ENCODE results near the gene BICD1. TPM values are rescaled to one million over a fixed set of nuclear protein-coding genes. Genes with fewer than 3 reads are reported as not detected.
"Not testable (repeated sequence)": the region's sequence is repeated elsewhere in the genome, so short reads cannot be mapped to it uniquely, and the experiment has no call there.

BICD1 gene
- total RNA-seq: 12.8 TPM

- peak; percentile 79 for DNase-seq
Observed at GRCh38 chr12:32106517-32107358, at the start of gene BICD1. BICD1 (plus strand) TSS chr12:32106847; CDS start chr12:32107332, 485 bp downstream.

DNA sequence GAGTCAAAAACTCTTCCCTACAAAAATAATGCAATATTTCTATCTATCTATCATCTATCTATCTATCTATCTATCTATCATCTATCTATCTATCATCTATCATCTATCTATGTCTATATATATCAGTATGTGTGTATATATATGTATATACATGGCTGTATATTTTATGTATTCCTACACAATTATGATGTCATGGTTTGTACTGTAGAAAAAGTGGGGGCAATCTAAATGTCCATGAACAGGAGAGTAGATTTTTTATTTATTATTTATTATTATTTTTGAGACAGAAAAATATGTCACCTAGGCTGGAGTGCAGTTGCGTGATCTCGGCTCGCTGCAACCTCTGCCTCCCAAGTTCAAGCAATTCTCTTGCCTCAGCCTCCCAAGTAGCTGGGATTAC, 45.6 kb upstream of the BICD1 start:
- DNase-seq: no peak

- no peak for DNase-seq
Observed at GRCh38 chr12:32062881-32063280, 43.8 kb upstream of the BICD1 start.

DNA sequence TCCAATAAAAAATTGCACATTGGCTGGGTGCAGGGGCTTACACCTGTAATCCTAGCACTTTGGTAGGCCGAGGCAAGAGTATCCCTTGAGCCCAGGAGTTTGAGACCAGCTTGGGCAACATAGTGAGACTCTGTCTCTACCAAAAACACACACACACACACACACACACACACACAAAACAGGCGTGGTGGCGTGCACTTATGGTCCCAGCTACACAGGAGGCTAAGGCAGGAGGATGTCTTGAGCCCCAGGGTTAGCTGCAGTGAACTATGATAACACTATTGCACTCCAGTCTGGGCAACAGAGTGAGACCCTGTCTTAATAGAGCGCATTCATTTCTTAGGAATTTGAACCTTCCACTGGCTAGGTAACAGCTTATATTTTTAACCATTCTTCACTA, 42.9 kb upstream of the BICD1 start:
- DNase-seq: no peak

DNA sequence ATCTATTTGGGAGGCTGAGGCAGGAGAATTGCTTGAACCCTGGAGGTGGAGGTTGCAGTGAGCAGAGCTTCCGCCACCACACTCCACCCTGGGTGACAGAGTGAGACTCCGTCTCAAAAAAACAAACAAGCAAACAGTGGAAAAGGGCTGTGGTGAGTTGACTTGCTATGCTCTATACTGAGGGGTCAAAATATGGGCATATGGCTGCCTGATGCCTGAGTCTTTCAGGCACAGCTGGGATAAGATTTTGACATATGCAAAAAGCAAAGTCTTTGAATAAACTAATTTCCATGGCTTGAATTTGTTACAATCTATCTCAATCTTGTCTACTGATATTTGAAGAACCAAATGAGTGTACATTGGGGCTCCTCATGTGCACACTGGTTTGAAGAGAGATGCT, 40.4 kb upstream of the BICD1 start:
- DNase-seq: no peak

- no peak for DNase-seq
Observed at GRCh38 chr12:32069071-32069470, 37.6 kb upstream of the BICD1 start.

- DNase-seq: no peak
Observed at GRCh38 chr12:32069731-32070130, 36.9 kb upstream of the BICD1 start.

DNA sequence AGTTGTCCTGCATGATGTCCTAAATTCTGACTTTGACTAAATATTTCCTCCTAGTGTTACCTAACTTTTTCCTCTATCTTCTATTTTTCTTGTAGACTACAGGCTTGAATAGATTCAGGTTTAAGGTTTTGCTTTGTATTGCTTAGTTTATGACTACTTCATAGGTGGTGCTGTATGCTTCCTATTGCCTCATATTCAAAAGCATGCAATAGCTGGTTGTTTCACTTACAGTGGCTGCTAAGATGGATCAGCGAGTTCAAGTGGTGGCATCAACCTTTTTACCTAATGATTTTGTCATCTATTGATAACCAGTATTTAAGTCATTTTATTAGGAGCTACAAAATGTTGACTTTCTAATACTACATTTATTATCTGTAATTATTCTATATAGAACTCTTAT, 36.3 kb upstream of the BICD1 start:
- no peak for DNase-seq

- DNase-seq: no peak
Observed at GRCh38 chr12:32072102-32072501, 34.5 kb upstream of the BICD1 start.

DNA sequence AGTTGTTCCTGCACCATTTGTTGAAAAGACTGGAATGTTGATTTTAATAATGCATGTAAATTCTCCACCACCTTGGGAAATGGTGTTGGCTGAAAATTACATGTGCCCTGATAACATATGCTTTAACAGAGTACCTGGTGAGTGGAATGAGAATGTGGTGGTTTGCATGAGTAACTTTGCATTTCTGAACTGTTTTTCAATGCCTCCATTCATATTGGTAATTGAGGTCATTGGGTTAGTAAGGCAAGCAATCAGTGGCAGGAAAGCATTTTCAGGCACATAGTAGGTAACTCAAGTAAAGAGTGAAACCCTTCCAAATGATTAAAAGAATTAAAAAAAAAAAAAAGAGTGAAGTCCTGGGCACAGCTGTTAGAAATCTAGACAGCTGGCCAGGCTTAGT, 32.2 kb upstream of the BICD1 start:
- DNase-seq: no peak

DNA sequence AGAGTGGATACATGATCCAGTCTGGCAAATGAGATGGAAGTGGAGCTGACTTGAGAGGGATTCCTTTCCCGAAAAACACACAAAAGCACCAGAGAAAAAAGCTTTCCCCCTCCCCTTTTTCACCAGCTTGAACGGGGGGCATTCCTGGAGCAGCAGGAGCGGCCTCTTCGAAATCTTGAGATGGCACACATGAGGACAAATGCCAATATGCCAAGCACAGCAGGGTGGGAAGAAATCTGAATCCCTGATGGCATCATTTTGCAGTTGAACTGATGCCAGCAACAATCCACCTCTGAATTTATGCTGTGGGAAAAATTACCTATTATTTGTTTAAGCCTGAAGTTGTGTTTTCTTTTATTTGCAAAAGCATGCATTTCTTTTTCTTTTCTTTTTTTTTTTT, 29.7 kb upstream of the BICD1 start:
- no peak for DNase-seq

GRCh38 chr12:32080435-32080834, 26.2 kb upstream of the BICD1 start:
- DNase-seq: no peak

GRCh38 chr12:32083489-32083888, 23.2 kb upstream of the BICD1 start:
- peak; percentile 77 for DNase-seq

GRCh38 chr12:32084017-32084688, 22.5 kb upstream of the BICD1 start:
- DNase-seq: no peak

DNA sequence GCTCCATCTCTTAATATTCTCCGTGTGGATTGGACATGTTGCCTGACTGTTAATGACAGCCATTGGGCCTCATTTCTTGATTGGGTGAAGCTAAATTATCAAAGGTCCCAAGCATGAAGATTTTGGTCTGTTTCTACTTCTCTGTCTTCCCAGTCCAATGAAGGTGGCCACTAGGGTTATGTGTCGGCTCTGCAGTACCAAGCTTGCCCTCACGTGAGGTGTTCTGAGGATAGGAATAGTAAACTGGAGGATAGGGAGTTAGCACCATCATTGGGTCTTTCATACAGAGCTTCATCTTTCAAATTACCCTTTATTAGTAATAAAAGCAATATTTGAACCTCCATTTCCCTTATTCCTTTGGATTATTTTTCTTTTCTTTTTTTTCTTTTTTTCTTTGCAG, 21.9 kb upstream of the BICD1 start:
- no peak for DNase-seq

DNA sequence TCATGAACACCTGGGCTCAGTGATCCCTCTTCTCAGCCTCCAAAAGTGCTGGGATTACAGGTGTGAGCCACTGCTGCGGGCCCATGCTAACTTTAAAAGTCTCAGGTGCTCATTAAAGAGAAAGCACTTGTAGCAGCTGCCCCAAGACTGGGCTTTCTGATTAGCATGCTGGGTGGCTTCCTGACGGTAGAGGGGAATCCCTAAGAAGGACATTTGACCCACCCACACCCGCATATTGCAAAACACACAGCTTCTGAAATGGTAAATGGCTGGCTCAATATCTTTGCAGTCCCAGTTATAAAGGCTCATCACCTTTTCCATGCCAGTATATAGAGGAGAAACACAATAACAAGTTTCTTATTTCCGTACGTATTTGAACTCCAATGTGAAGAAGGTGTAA, 19.3 kb upstream of the BICD1 start:
- no peak for DNase-seq

DNA sequence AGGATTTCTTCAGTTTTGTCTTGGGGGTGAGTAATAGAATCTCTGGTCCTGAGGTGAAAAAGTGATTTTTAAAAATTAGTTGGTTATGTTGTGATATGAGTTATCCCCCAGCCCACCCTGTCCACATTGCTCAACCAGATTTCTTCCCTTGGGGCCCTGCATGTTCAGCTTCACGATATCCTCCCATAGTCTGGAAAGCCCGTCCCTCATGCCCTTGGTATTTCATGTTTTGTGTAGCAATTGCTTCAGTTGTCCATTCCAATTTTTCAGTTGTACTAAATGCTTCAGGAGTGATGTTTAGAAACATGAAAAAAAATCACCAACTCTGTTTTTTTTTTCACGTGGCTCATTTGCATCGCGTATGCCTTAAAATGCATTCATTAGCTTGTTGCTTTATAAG, 17.5 kb upstream of the BICD1 start:
- DNase-seq: no peak

- DNase-seq: no peak
Observed at GRCh38 chr12:32089586-32089985, 17.1 kb upstream of the BICD1 start.

GRCh38 chr12:32091696-32092095, 15.0 kb upstream of the BICD1 start:
- peak; percentile 49 for DNase-seq

DNA sequence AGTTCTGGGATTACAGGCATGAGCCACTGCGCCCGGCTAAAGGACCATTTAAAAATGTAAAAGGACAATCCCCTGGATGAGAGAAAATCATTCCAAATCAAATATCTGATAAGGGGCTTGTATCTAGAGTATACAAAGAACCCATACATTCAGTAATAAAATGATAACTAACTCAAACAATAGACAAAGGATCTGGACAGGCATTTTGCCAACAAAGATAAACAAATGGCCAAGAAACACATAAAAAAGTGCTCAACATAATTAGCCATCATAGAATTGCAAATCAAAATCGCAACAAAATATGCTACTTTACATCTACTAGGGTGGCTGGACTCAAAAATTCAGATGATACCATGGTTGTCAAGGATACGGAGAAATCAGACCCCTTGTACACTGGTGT, 8.5 kb upstream of the BICD1 start:
- DNase-seq: no peak

DNA sequence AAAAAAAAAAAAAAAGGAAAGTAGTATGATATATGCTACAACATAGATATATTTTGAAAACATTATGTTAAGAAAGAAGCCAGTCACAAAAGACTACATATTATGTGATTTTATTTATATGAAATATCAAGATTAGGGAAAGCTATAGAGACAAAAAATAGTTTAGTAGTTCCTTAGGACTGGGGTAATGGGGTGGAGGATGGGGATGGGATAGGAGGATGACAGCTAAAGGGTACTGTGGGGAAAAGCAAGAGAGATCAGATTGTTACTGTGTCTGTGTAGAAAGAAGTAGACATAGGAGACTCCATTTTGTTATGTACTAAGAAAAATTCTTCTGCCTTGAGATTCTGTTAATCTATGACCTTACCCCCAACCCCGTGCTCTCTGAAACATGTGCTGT, 7.4 kb upstream of the BICD1 start:
- DNase-seq: not testable (repeated sequence)

DNA sequence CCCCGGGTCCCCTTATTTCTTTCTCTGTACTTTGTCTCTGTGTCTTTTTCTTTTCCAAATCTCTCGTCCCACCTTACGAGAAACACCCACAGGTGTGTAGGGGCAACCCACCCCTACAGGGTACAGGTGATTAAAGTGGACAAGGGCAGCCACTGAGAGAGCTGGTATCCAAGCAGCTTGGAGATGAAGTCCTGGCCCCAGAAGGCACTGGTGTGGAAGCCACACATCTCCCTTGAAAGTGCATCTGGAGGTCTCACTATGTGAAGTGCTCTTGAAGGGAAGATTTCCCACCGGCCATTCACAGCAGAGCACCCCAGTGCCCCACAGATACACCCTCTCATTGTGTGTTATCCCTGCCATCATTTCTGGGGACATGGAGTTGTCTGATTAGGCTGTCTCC, 6.3 kb upstream of the BICD1 start:
- DNase-seq: no peak

DNA sequence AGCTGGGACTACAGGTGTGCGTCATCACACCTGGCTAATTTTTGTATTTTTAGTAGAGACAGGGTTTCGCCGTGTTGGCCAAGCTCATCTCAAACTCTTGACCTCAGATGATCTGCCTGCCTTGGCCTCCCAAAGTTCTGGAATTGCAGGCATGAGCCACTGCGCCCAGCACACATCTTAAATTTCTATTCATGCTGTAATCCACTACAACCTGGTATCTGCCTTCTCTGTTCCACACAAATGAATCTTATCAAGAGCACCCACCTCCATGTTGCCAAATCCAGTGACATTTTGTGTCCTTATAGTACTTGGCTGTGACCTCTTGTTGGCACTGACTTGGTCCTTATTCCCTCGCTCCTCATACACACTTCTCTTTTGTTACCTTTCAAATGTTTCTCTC, 5.8 kb upstream of the BICD1 start:
- DNase-seq: no peak

GRCh38 chr12:32102234-32102633, 4.4 kb upstream of the BICD1 start:
- DNase-seq: no peak

Measured in skin of body (tissue), 2 donors.